Rectal smooth muscle tissue (tissue), 1 donor: ENCODE measurements around the gene PHF2.

Source experiments
- H3K27ac ChIP-seq: one replicate; pipeline ENCODE4 v1.7.0; 2013; ENCODE audit warnings: low read depth, low read length, inconsistent platforms
- H3K27me3 ChIP-seq: one replicate; pipeline ENCODE4 v1.7.0; 2013; ENCODE audit warnings: low read length; ENCODE audit not compliant: control insufficient read depth, insufficient read depth
- H3K36me3 ChIP-seq: one replicate; pipeline ENCODE4 v1.7.0; 2013; ENCODE audit warnings: low read length; ENCODE audit not compliant: control insufficient read depth, insufficient read depth
- H3K4me1 ChIP-seq: one replicate; pipeline ENCODE4 v1.7.0; 2013; ENCODE audit warnings: low read length; ENCODE audit not compliant: control insufficient read depth, insufficient read depth
- H3K4me3 ChIP-seq: one replicate; pipeline ENCODE4 v1.7.0; 2013; ENCODE audit warnings: low read length
- H3K9ac ChIP-seq: one replicate; pipeline ENCODE4 v1.7.0; 2013; ENCODE audit warnings: low read length

Gene PHF2

DNA sequence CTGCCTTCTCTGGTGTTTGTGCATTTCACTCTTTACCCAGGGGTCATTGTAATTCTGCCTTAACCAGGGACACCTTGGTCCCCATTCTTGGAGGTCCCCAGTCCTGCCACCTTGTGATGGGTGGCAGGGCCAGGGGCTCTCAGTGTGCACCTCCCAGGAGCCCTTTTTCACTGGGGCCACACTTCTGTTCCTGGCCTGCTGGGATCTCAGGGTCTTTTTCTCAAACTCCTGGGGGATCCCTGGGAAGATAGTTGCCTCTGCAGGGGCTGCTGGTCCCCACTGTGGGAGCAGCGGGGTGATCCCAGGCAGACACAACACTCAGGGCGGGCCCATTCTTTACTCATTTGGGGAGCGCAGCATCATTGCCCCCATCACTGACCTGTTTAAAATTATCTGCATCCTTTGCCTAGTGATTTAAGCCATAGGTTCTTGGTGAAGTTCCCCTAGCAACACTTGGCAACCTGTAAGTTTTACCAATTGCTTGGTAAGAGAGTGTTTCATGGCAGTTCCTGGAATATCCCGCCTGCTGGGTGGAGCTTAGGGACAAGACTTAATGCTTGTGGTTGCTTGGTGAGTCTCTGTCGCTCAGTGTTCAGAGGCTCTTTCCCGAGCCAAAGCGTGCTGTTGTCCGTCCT lies 15.7 kb downstream of the PHF2 start:
- Histone ChIP-seq H3K27me3 (no peaks in the 10 kb centered on the region), H3K36me3 (no peaks in the 10 kb centered on the region), H3K4me3 (no peak overlapping the region), H3K4me1 (no peaks in the 10 kb centered on the region), H3K9ac (no peak overlapping the region), H3K27ac (no peak overlapping the region)

DNA sequence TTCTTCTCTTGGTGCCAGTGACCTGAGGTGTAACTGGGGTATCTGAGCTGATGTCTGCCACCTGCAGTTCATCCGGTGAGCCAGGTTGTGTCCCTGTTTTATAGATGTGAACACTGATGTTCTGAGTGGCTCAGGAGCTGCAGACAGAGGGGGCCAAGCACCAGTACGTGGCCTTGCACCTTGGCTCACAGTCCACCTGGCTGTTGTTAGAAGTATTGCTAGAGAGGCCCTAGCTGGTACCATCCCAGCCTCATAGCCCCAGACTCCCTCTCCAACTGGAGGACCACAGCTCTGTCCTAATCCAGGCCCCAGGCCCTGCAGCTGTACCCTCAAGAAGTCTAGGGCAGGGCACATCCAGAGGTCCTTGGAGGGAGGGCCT lies 16.2 kb downstream of the PHF2 start:
- Histone ChIP-seq H3K36me3 (no peaks in the 10 kb centered on the region), H3K27me3 (no peaks in the 10 kb centered on the region), H3K4me3 (no peak overlapping the region), H3K4me1 (no peaks in the 10 kb centered on the region), H3K9ac (no peak overlapping the region), H3K27ac (no peak overlapping the region)

- Histone ChIP-seq H3K9ac (no peak overlapping the region), H3K36me3 (no peaks in the 10 kb centered on the region), H3K4me1 (no peaks in the 10 kb centered on the region), H3K4me3 (no peak overlapping the region), H3K27me3 (no peaks in the 10 kb centered on the region), H3K27ac (no peak overlapping the region)
These were observed 16.8 kb downstream of the PHF2 start for GRCh38 chr9:93593144-93593658.

DNA sequence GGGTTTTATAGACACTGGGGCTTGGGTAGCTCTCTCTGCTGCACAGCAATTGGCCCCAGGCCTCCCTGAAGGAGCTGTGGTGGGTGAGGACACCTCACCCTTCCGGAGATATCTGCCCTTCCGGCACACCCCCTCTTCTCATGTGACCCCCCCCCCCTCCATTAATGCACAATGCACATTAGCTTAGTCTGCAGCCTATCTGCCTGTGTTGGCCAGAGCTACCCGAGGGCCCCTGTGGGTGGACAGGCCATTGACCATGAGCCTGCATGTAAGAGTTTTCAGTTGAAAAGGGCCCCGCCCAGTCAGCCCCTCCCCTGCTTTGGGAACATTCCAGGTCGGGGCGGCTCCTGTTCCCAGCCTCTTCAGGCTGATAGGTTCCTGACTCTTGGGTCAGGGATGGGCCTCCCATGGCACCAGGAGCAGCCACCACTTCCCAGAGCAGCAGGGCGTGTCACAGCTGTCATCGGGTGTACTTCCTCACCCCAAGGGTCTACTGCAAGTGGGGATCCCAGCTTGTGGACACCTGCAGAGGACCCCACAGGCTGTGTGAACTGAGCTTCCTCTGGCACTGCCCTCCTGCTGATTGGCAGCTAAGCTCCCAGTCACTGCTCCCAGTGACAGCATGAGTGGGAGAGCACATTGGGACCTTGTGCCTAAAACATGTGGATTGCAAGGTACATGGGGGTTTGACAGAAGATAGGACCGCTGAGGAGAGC lies 17.8 kb downstream of the PHF2 start:
- H3K27me3 ChIP-seq = no peaks in the 10 kb centered on the region
- H3K9ac ChIP-seq = no peak overlapping the region
- H3K36me3 ChIP-seq = no peaks in the 10 kb centered on the region
- H3K4me1 ChIP-seq = no peaks in the 10 kb centered on the region
- H3K27ac ChIP-seq = no peak overlapping the region
- H3K4me3 ChIP-seq = no peak overlapping the region

DNA sequence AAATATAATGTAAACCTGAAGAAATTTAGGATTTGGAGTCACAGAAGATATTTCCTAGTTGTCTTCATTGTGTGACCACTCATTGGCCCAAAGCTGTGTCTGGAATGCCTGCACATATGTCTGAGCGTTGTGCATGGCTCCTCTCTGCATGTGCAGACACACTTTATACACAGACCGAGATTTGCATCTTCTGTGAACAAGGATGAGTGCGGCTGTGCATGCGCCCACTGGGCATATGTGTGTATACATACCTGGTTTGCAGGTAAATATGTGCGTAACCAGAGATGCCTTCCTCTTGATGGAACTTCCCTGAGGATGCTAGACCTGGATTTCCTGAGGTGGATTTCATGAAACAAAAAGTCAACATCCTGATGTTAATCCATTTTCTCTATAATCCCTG lies 19.1 kb downstream of the PHF2 start:
- Histone ChIP-seq H3K4me3 (no peak overlapping the region), H3K27ac (no peak overlapping the region), H3K9ac (no peak overlapping the region), H3K4me1 (no peaks in the 10 kb centered on the region), H3K27me3 (no peaks in the 10 kb centered on the region), H3K36me3 (no peaks in the 10 kb centered on the region)

DNA sequence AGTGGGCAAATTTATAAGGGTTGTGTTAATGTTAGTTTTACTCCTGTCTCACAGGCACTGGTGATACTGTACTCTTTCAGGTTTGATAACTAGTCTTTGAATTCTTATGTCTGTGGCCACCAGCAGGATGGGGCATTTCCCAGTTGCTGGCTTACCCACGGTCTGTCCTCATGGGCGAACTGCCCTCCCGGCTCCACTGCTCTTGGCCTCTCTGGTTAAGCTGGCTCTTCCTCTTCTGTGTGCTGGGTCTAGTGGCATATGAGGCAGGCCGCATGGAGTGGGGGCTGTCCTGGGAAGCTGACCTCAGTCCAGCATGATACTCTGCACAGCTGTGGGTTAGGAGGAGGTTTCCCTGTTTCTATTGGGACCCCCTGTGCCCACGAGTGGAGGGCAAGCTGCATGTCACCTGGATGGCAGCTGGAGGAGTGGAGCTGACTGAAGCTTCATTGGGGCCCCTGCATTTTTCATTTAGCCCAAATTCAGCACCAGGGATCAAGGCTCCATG lies 19.5 kb downstream of the PHF2 start:
- Histone ChIP-seq H3K27ac (no peak overlapping the region), H3K4me3 (no peak overlapping the region), H3K9ac (no peak overlapping the region), H3K36me3 (no peaks in the 10 kb centered on the region), H3K4me1 (no peaks in the 10 kb centered on the region), H3K27me3 (no peaks in the 10 kb centered on the region)

DNA sequence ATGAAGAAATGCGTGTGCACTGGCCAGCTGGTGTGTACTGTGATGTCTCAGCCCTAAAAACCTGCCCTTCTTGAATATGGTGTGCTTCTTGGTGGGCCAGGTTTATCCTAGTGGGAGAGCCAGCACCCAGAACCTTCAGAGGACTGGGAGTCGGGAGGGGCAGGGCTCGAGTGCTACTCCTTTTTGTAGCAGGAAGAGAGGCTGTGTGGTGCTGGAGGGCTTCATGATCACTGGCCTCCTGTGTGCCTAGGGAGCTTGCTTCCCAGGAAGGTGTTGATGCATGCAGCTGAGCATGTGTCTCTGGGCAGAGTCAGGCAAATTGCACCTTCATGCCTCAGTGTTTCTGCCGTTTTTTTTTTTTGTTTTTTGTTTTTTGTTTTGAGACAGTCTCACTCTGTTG lies 20.0 kb downstream of the PHF2 start:
- Histone ChIP-seq H3K9ac (no peak overlapping the region), H3K36me3 (no peaks in the 10 kb centered on the region), H3K27ac (no peak overlapping the region), H3K4me3 (no peak overlapping the region), H3K27me3 (no peaks in the 10 kb centered on the region), H3K4me1 (no peaks in the 10 kb centered on the region)

- Histone ChIP-seq H3K27me3 (no peaks in the 10 kb centered on the region), H3K4me1 (no peaks in the 10 kb centered on the region), H3K36me3 (no peaks in the 10 kb centered on the region), H3K4me3 (no peak overlapping the region), H3K9ac (no peak overlapping the region), H3K27ac (no peak overlapping the region)
These were observed 20.8 kb downstream of the PHF2 start for GRCh38 chr9:93597142-93597706.

DNA sequence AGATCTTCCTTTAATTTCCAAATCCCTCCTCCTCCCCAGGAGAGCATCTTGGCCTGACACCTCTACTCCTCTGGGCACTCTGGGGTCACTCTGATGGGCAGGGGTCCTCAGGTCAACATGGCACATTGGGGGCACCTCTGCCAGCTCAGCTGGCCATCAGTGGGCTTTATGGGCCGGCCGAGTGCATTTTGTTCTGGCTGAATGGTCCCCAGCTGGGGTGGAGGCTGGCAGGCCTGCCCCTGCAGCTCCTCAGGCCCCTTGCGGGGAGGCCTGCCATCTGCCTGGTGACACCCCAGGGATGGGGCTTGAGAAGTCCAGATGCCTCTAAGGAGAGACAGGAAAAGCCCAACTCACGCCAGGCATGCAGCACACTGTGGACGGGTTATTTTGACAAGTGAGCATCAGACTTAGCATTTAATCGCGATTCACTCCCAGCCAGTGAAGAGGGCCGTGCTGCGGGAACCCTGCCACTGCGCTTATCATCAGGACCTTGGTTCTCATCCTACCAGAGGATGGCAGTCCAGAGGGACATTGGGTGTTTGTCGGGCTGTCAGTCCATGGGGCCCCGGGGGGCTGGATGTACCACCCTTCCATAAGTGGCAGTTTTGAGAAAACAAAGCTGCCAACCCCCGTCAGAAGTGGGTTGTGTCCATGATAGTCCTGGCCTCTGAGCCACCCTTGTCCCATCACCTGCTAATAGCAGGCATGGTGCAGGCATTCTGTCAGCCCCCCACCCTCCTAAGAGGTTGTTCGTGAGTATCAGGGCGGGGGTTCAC lies 21.7 kb downstream of the PHF2 start:
- H3K27ac ChIP-seq = no peak overlapping the region

GRCh38 chr9:93598647-93599241 lies 22.4 kb downstream of the PHF2 start:
- Histone ChIP-seq H3K27ac (no peak overlapping the region), H3K36me3 (no peaks in the 10 kb centered on the region), H3K27me3 (no peaks in the 10 kb centered on the region), H3K4me3 (no peak overlapping the region), H3K4me1 (no peaks in the 10 kb centered on the region), H3K9ac (no peak overlapping the region)

More for the DNA sequence above, 21.7 kb downstream of the PHF2 start:
- Histone ChIP-seq H3K27me3 (no peaks in the 10 kb centered on the region), H3K36me3 (no peaks in the 10 kb centered on the region), H3K4me3 (no peak overlapping the region), H3K4me1 (no peaks in the 10 kb centered on the region), H3K9ac (no peak overlapping the region)

DNA sequence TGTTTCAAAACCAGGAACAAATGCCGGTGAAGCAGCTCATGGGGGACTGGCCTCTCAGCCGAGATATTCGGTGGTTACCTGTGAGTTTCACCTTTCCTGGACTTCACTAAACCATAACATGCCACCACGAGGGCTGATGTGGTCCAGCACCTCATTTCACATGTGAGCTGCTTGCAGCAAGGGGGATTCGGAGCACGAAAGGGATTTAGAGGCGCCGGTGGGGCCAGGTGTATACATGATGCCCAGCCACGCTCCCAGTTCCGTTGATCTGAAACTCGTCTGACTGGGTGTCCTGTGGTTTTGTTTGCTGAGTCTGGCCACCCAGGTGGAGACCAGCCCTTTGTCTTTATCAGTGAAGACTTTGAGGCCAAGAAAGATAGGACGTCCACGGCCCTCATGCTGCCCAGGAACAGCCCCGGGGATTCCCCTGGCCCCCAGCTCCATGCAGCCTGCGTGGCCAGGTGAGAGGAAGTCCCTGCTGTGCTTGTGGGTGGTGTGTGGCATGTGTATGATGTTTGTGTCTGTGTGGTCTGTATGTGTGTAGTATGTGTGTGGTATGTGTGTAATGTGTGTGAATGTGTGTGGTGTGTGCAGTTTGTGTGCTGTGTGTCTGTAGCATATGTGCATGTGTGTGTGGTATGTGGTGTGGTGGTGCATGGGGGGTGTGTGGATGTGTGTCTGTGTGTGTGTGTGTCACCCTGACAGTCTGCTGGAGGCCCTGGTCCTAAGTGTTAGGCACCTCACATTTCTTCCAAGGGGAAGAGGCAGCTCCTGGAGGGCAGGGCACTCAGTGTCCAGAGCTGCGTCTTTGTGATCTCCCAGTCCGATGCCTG lies 23.4 kb downstream of the PHF2 start:
- Histone ChIP-seq H3K27me3 (no peaks in the 10 kb centered on the region), H3K36me3 (no peaks in the 10 kb centered on the region), H3K27ac (no peak overlapping the region), H3K4me1 (no peaks in the 10 kb centered on the region), H3K9ac (no peak overlapping the region), H3K4me3 (no peak overlapping the region)
